Fibroblast of skin of right biceps (primary cell): Measurements from ENCODE around the gene TPSB2.
"Not testable (repeated sequence)": the region's sequence is repeated elsewhere in the genome, so short reads cannot be mapped to it uniquely, and the experiment has no call there.

Experiments
- DNase-seq: peaks from one replicate; pipeline ENCODE4 v3.0.0-alpha.2; 2013

The TPSB2 gene

GRCh38 chr16:1199347-1200013 is 30.5 kb downstream of the TPSB2 start:
- DNase-seq = no peak

GRCh38 chr16:1198671-1199346 is 31.2 kb downstream of the TPSB2 start:
- not testable (repeated sequence) for DNase-seq

GRCh38 chr16:1198194-1198593 is 31.8 kb downstream of the TPSB2 start:
- no peak for DNase-seq

GRCh38 chr16:1197237-1197866 is 32.6 kb downstream of the TPSB2 start:
- DNase-seq = no peak

- no peak for DNase-seq
These were observed 33.5 kb downstream of the TPSB2 start for GRCh38 chr16:1196494-1196893.

GRCh38 chr16:1195393-1195666 is 34.7 kb downstream of the TPSB2 start:
- DNase-seq = no peak

GRCh38 chr16:1194665-1195392 is 35.2 kb downstream of the TPSB2 start:
- no peak for DNase-seq

- DNase-seq = no peak
These were observed 36.0 kb downstream of the TPSB2 start for GRCh38 chr16:1193825-1194581.

GRCh38 chr16:1193143-1193824 is 36.7 kb downstream of the TPSB2 start:
- no peak for DNase-seq

- no peak for DNase-seq
These were observed 37.5 kb downstream of the TPSB2 start for GRCh38 chr16:1192384-1193073.

GRCh38 chr16:1190789-1191188 is 39.2 kb downstream of the TPSB2 start:
- not testable (repeated sequence) for DNase-seq

GRCh38 chr16:1189455-1189854 is 40.5 kb downstream of the TPSB2 start:
- no peak for DNase-seq

- DNase-seq = peak; percentile 25
These were observed 41.4 kb downstream of the TPSB2 start for GRCh38 chr16:1188432-1189189.

GRCh38 chr16:1185460-1186207 is 44.4 kb downstream of the TPSB2 start:
- DNase-seq = not testable (repeated sequence)

- DNase-seq = no peak
These were observed 45.0 kb downstream of the TPSB2 start for GRCh38 chr16:1184980-1185379.

GRCh38 chr16:1184156-1184868 is 45.7 kb downstream of the TPSB2 start:
- no peak for DNase-seq

GRCh38 chr16:1182950-1183907 is 46.8 kb downstream of the TPSB2 start:
- peak; percentile 65 for DNase-seq

GRCh38 chr16:1182316-1182671 is 47.7 kb downstream of the TPSB2 start:
- peak; percentile 77 for DNase-seq
